K562 (cell line): Measurements from ENCODE around the gene FANCD2OS. TPM values are rescaled to one million over a fixed set of nuclear protein-coding genes. Genes with fewer than 3 reads are reported as not detected.

Experiments used
- ATF4 ChIP-seq: fragments of 450-650 bp; formaldehyde crosslinking; IDR thresholded peaks from 2 replicates; pipeline ENCODE4 v1.4.0; 2022; ENCODE audit warnings: mild to moderate bottlenecking, moderate library complexity
- DNMT1 ChIP-seq: fragments of 450-650 bp; IDR thresholded peaks from 2 replicates; pipeline ENCODE4 v1.6.1; 2016; ENCODE audit warnings: antibody characterized with exemption, mild to moderate bottlenecking
- MTA3 ChIP-seq: fragments of 450-650 bp; formaldehyde crosslinking; IDR thresholded peaks from 2 replicates; pipeline ENCODE4 v1.6.1; 2017; ENCODE audit warnings: mild to moderate bottlenecking, borderline replicate concordance
- PATZ1 ChIP-seq: fragments of 250-450 bp; sonication (Bioruptor Pico); IDR thresholded peaks from 2 replicates; pipeline ENCODE4 v1.5.0; 2020; ENCODE audit warnings: mild to moderate bottlenecking, borderline replicate concordance
- PHB ChIP-seq: fragments of 250-450 bp; sonication (Bioruptor Pico); IDR thresholded peaks from 2 replicates; pipeline ENCODE4 v1.5.0; 2021
- RBM14 ChIP-seq: fragments of 200-400 bp; formaldehyde crosslinking; IDR thresholded peaks from 2 replicates; pipeline ENCODE4 v1.6.1; 2018; ENCODE audit warnings: low read depth, mild to moderate bottlenecking, low read length, moderate library complexity, borderline replicate concordance; ENCODE audit not compliant: insufficient read depth
- SMAD4 ChIP-seq: fragments of 250-450 bp; sonication (Bioruptor Pico); conservative IDR thresholded peaks from 2 replicates; pipeline ENCODE4 v1.8.0; 2021; ENCODE audit warnings: inconsistent platforms, mild to moderate bottlenecking, moderate library complexity
- SNRNP70 ChIP-seq: fragments of 200-400 bp; formaldehyde crosslinking; optimal IDR thresholded peaks from 2 replicates; pipeline ENCODE3; 2017; ENCODE audit warnings: low read depth, low read length
- TAF1 ChIP-seq: IDR thresholded peaks from 2 replicates; pipeline ENCODE4 v1.6.1; 2011; ENCODE audit warnings: mild to moderate bottlenecking, low read length, moderate library complexity; ENCODE audit not compliant: insufficient read depth, control insufficient read depth, severe bottlenecking; ENCODE audit errors: extremely low read depth
- TRIM24 ChIP-seq, 2 experiments: fragments of 450-650 bp; IDR thresholded peaks; 2 replicates each; pipeline ENCODE4 v1.6.1; 2016
- TSC22D4 ChIP-seq: fragments of 450-650 bp; IDR thresholded peaks from 2 replicates; pipeline ENCODE4 v1.6.1; 2016; ENCODE audit warnings: missing genetic modification characterization, missing biosample characterization, control low read depth
- YBX1 ChIP-seq: fragments of 450-650 bp; IDR thresholded peaks from 2 replicates; pipeline ENCODE4 v1.7.1; 2016; ENCODE audit warnings: mild to moderate bottlenecking
- ZBTB1 ChIP-seq: sonication (generic); formaldehyde crosslinking; IDR thresholded peaks from 2 replicates; pipeline ENCODE4 v1.8.1; 2023; ENCODE audit warnings: missing genetic modification reagents, low read depth, mild to moderate bottlenecking, borderline replicate concordance
- ZBTB8A ChIP-seq: fragments of 450-650 bp; IDR thresholded peaks from 2 replicates; pipeline ENCODE4 v1.6.1; 2018; ENCODE audit warnings: mild to moderate bottlenecking, moderate library complexity; ENCODE audit not compliant: partially characterized antibody
- ZNF561 ChIP-seq: fragments of 450-650 bp; formaldehyde crosslinking; conservative IDR thresholded peaks from 2 replicates; pipeline ENCODE4 v1.4.0; 2020; ENCODE audit warnings: mild to moderate bottlenecking, moderate library complexity
- ZNF583 ChIP-seq: fragments of 250-450 bp; sonication (Bioruptor Pico); IDR thresholded peaks from 2 replicates; pipeline ENCODE4 v1.4.0; 2020
- polyA plus RNA-seq, 8 experiments: library from polyadenylated mRNA; depleted of rRNA in 4 of 8; stranded (reverse) in 5 of 8; unstranded in 3 of 8; fragments of >200 nt; fragmentation: Nextera tagmentation in 2 of 8; fragmentation: Illumina TruSeq in 1 of 8; extraction: Ambion mirVana in 2 of 8; extraction: Trizol in 1 of 8; gene quantifications; 2 replicates each; pipeline versions ENCODE4 v1.2.1 to v1.2.3, GENCODE V29; 2011 to 2014; ENCODE audit warnings: inconsistent platforms in 1 of 8, missing spikeins in 1 of 8
- total RNA-seq, 7 experiments: library from RNA; depleted of rRNA in 6 of 7; stranded (reverse); fragments of >200 nt in 6 of 7; fragmentation: Illumina TruSeq in 2 of 7; extraction: Trizol in 2 of 7; gene quantifications; 2 replicates each; pipeline versions ENCODE4 v1.2.1 to v1.2.3, GENCODE V29; 2011 to 2021; ENCODE audit warnings: low replicate concordance in 1 of 7
- TF ChIP-seq, protein P1 (sequence below): fragments of 450-650 bp; IDR thresholded peaks from 2 replicates; pipeline ENCODE4 v1.6.1; 2017; ENCODE audit warnings: antibody characterized with exemption, mild to moderate bottlenecking
- TF ChIP-seq, protein P2 (sequence below): fragments of 250-450 bp; sonication (Bioruptor Pico); IDR thresholded peaks from 2 replicates; pipeline ENCODE4 v1.8.0; 2021; ENCODE audit warnings: borderline replicate concordance, mild to moderate bottlenecking, moderate library complexity; ENCODE audit not compliant: poor library complexity, severe bottlenecking

The FANCD2OS gene
- total and polyA plus RNA-seq, 9 of the 15 experiments (the other 6 are each of a cell fraction or from before 2014, with no cell fraction given): not detected

GRCh38 chr3:10142707-10143560 lies 34.9 kb upstream of the FANCD2OS start (continued):
- TF ChIP-seq ZNF583 (CRISPR knock-in tag) (no peak), TAF1 (peak; percentile 7), ATF4 (CRISPR knock-in tag) (peak; percentile 95), DNMT1 (0 out of 2 replicates have a peak, but pooled peaks have one; percentile 34), SNRNP70 (no peak), PHB (no peak), PATZ1 (CRISPR knock-in tag) (no peak), RBM14 (no peak), TRIM24 (IDR thresholded peaks at IDR 0.05) (peak; percentile 96 to 97), ZBTB1 (0 out of 2 replicates have a peak, but pooled peaks have one; percentile 46), SMAD4 (peak; percentile 74), YBX1 (no peak), ZNF561 (CRISPR knock-in tag) (no peak), TSC22D4 (tag) (no peak), ZBTB8A (no peak), MTA3 (peak; percentile 55; the same call in 1 of the 2 replicates)
- TF ChIP-seq, protein P1, sequence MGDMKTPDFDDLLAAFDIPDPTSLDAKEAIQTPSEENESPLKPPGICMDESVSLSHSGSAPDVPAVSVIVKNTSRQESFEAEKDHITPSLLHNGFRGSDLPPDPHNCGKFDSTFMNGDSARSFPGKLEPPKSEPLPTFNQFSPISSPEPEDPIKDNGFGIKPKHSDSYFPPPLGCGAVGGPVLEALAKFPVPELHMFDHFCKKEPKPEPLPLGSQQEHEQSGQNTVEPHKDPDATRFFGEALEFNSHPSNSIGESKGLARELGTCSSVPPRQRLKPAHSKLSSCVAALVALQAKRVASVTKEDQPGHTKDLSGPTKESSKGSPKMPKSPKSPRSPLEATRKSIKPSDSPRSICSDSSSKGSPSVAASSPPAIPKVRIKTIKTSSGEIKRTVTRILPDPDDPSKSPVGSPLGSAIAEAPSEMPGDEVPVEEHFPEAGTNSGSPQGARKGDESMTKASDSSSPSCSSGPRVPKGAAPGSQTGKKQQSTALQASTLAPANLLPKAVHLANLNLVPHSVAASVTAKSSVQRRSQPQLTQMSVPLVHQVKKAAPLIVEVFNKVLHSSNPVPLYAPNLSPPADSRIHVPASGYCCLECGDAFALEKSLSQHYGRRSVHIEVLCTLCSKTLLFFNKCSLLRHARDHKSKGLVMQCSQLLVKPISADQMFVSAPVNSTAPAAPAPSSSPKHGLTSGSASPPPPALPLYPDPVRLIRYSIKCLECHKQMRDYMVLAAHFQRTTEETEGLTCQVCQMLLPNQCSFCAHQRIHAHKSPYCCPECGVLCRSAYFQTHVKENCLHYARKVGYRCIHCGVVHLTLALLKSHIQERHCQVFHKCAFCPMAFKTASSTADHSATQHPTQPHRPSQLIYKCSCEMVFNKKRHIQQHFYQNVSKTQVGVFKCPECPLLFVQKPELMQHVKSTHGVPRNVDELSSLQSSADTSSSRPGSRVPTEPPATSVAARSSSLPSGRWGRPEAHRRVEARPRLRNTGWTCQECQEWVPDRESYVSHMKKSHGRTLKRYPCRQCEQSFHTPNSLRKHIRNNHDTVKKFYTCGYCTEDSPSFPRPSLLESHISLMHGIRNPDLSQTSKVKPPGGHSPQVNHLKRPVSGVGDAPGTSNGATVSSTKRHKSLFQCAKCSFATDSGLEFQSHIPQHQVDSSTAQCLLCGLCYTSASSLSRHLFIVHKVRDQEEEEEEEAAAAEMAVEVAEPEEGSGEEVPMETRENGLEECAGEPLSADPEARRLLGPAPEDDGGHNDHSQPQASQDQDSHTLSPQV: peak; percentile 20; the same call in 1 of the 2 replicates
- TF ChIP-seq, protein P2, sequence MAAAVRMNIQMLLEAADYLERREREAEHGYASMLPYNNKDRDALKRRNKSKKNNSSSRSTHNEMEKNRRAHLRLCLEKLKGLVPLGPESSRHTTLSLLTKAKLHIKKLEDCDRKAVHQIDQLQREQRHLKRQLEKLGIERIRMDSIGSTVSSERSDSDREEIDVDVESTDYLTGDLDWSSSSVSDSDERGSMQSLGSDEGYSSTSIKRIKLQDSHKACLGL: no peak
